ENCODE data around the gene ITGBL1.

DNA sequence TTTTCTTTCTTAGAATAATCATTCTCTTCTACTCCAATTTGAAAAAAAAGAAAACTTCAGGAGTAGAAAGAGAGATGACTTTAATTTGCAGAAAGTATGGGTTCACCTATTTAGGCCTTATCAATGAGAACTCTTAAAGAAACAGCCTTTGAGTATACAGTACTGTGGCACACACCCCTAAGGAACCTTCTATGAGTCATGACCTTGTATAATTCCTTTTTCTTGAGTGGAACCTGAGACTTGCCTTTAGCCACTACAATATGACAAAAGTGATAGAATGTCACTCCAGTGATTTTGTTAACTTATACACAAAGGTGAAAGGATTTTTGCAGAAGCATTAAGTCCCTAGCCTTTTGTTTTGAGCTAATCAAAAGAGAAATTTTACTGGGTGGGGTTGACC, 58.7 kb downstream of the ITGBL1 start:
- TF ChIP-seq, protein P1, sequence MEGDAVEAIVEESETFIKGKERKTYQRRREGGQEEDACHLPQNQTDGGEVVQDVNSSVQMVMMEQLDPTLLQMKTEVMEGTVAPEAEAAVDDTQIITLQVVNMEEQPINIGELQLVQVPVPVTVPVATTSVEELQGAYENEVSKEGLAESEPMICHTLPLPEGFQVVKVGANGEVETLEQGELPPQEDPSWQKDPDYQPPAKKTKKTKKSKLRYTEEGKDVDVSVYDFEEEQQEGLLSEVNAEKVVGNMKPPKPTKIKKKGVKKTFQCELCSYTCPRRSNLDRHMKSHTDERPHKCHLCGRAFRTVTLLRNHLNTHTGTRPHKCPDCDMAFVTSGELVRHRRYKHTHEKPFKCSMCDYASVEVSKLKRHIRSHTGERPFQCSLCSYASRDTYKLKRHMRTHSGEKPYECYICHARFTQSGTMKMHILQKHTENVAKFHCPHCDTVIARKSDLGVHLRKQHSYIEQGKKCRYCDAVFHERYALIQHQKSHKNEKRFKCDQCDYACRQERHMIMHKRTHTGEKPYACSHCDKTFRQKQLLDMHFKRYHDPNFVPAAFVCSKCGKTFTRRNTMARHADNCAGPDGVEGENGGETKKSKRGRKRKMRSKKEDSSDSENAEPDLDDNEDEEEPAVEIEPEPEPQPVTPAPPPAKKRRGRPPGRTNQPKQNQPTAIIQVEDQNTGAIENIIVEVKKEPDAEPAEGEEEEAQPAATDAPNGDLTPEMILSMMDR (IDR thresholded peaks at IDR 0.05; ENCODE audit: low read length), result no peak
- TF ChIP-seq EZH2phosphoT487 (IDR thresholded peaks at IDR 0.05; ENCODE audit: low read length), result no peak

Measured in MM.1S (cell line).